Spleen (tissue), 11 donors: ENCODE data around the gene NFATC1. TPM values are rescaled to one million over a fixed set of nuclear protein-coding genes. Genes with fewer than 3 reads are reported as not detected.

ENCODE experiments used
- DNase-seq: peaks from one replicate; pipeline ENCODE4 v3.0.0-alpha.2; 2020
- H3K27ac ChIP-seq, 8 donors: fragments of 200-600 bp; sonication (generic) in 7 of 8; 1 replicate in 4 of 8; 2 replicates in 4 of 8; pipeline versions ENCODE4 v1.5.0 to v1.8.0; 2016 to 2021; ENCODE audit warnings: inconsistent platforms in 4 of 8, mild to moderate bottlenecking in 4 of 8, moderate library complexity in 1 of 8
- H3K27me3 ChIP-seq, 7 donors: fragments of 200-600 bp; sonication (generic) in 6 of 7; replicated peaks in 1 of 7; 1 replicate in 4 of 7; 2 replicates in 3 of 7; pipeline versions ENCODE4 v1.5.0 to v1.8.0; 2016 to 2021; ENCODE audit warnings: inconsistent platforms in 3 of 7, mild to moderate bottlenecking in 1 of 7
- H3K36me3 ChIP-seq, 6 donors: fragments of 200-600 bp; sonication (generic) in 5 of 6; 1 replicate in 4 of 6; 2 replicates in 2 of 6; pipeline versions ENCODE4 v1.5.0 to v1.8.0; 2016 to 2021; ENCODE audit warnings: inconsistent platforms in 2 of 6
- H3K4me1 ChIP-seq, 6 donors: fragments of 200-600 bp; sonication (generic) in 5 of 6; 1 replicate in 3 of 6; 2 replicates in 3 of 6; pipeline versions ENCODE4 v1.5.0 to v1.8.0; 2016 to 2021; ENCODE audit warnings: inconsistent platforms in 3 of 6
- H3K4me3 ChIP-seq, 8 donors: fragments of 200-600 bp; sonication (generic) in 7 of 8; 1 replicate in 4 of 8; 2 replicates in 4 of 8; pipeline versions ENCODE4 v1.5.0 to v1.8.0; 2016 to 2021; ENCODE audit warnings: inconsistent platforms in 4 of 8, mild to moderate bottlenecking in 4 of 8, moderate library complexity in 2 of 8
- H3K9me3 ChIP-seq, 8 donors: fragments of 200-600 bp; sonication (generic) in 7 of 8; 1 replicate in 4 of 8; 2 replicates in 4 of 8; pipeline versions ENCODE4 v1.5.0 to v1.8.0; 2016 to 2021; ENCODE audit warnings: inconsistent platforms in 4 of 8
- POLR2A ChIP-seq, 3 donors: fragments of 450-650 bp; IDR thresholded peaks; one replicate each; pipeline ENCODE4 v1.5.1; 2017; ENCODE audit warnings: antibody characterized with exemption in 3 of 3, mild to moderate bottlenecking in 1 of 3
- POLR2AphosphoS5 ChIP-seq, 3 donors: sonication (generic); formaldehyde crosslinking; IDR thresholded peaks; one replicate each; pipeline ENCODE4 v1.5.1; 2017; ENCODE audit warnings: antibody characterized with exemption in 3 of 3
- WGBS, 5 donors: extraction: QIAGEN DNeasy Blood & Tissue Kit in 3 of 5; methylation state at CpG; one replicate each; pipeline versions ENCODE4 v1.1.5 to v1.1.7; 2013 to 2018; 5-methylcytosine and 5-hydroxymethylcytosine counted together
- intact Hi-C: fragments of 100-400 bp; cut with DNase I; formaldehyde crosslinking; loops from one replicate; pipeline ENCODE4 v1.15.0; 2023; ENCODE audit warnings: low total_unique reads
- polyA plus RNA-seq, 3 donors: library from polyadenylated mRNA; stranded (reverse); fragments of 200-250 nt; gene quantifications; one replicate each; pipeline ENCODE4 v1.2.1, GENCODE V29; 2013
- total RNA-seq, 7 donors: library from RNA; depleted of rRNA in 3 of 7; stranded (reverse); fragments of >200 nt in 3 of 7; fragmentation: NEBNext Ultra II Directional in 4 of 7; extraction: Animal tissue kit (Norgen Biotek cat#: 25700) in 4 of 7; gene quantifications; one replicate each; pipeline versions ENCODE4 v1.1.0 to v1.2.1, GENCODE V29; 2016 to 2021
- TF ChIP-seq, protein P1 (sequence below), 11 experiments: fragments of 200-600 bp in 7 of 11; fragments of 450-650 bp in 4 of 11; sonication (generic) in 4 of 11; IDR thresholded peaks in 8 of 11; conservative IDR thresholded peaks in 3 of 11; 1 replicate in 7 of 11; 2 replicates in 4 of 11; pipeline versions ENCODE4 v1.4.0 to v1.8.0; 2016 to 2021; ENCODE audit warnings: antibody characterized with exemption in 11 of 11, inconsistent platforms in 4 of 11, mild to moderate bottlenecking in 1 of 11
- donor health status: healthy with polysubstance abuse.
- donor health status: DM: no; HTN: no; CAD: no; lungs with moderate emphysema.
- donor health status: DM: no; HTN: no; CAD: no.
- donor health status: Bipolar disorder and iron deficiency.
- donor health status: healthy.
- donor health status: DM: no; HTN: no; CAD: no.
- donor health status: DM: yes; HTN: yes; CAD: no.

NFATC1 gene
- total and polyA plus RNA-seq, 10 donors, result 20.7 to 64.9 (median 47.4) TPM

DNA sequence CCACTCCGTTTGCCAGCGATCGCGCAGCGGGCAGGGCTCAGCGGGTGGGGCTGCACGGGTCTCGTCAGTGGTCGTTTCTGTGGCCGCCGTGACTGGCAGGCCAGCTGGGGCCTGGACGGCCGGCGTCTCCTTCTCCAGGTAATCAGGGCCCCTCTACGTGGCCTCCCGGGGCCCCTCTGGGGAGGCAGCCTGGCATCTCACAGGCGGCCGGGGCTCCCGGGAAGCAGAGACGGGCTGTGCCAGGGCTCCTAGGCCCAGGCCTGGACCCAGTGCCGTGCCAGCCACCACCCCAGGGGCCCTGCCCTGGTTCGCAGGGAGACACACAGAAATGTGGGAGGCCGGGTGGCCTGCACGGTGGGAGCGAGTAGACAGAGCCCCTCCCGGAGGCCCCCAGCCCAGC lies 59.5 kb downstream of the NFATC1 start:
- H3K36me3 ChIP-seq, result peaks cover 2 to 96% (median 68%) of the 10 kb centered on the region in 6 donors
- no peak for DNase-seq
- 91 to 97% (median 97%) methylated on average over 6 to 26 of the region's 26 CpGs for WGBS, 5 donors
- TF ChIP-seq, protein P1, sequence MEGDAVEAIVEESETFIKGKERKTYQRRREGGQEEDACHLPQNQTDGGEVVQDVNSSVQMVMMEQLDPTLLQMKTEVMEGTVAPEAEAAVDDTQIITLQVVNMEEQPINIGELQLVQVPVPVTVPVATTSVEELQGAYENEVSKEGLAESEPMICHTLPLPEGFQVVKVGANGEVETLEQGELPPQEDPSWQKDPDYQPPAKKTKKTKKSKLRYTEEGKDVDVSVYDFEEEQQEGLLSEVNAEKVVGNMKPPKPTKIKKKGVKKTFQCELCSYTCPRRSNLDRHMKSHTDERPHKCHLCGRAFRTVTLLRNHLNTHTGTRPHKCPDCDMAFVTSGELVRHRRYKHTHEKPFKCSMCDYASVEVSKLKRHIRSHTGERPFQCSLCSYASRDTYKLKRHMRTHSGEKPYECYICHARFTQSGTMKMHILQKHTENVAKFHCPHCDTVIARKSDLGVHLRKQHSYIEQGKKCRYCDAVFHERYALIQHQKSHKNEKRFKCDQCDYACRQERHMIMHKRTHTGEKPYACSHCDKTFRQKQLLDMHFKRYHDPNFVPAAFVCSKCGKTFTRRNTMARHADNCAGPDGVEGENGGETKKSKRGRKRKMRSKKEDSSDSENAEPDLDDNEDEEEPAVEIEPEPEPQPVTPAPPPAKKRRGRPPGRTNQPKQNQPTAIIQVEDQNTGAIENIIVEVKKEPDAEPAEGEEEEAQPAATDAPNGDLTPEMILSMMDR (IDR thresholded peaks at IDR 0.05 in 8 of 11, conservative IDR thresholded peaks at IDR 0.05 in 3 of 11), result no peak
- TF ChIP-seq POLR2AphosphoS5 (IDR thresholded peaks at IDR 0.05), result peak in 1 of 3 donors; percentile 49
- TF ChIP-seq POLR2A (IDR thresholded peaks at IDR 0.05), result no peak
- intact Hi-C loops, result no loop called here
- no peak overlapping the region for H3K27ac ChIP-seq
- no peaks in the 10 kb centered on the region for H3K9me3 ChIP-seq
- H3K4me1 ChIP-seq, result peaks cover 5 to 55% (median 42%) of the 10 kb centered on the region in 6 donors
- no peaks in the 10 kb centered on the region for H3K27me3 ChIP-seq
- no peak overlapping the region for H3K4me3 ChIP-seq

DNA sequence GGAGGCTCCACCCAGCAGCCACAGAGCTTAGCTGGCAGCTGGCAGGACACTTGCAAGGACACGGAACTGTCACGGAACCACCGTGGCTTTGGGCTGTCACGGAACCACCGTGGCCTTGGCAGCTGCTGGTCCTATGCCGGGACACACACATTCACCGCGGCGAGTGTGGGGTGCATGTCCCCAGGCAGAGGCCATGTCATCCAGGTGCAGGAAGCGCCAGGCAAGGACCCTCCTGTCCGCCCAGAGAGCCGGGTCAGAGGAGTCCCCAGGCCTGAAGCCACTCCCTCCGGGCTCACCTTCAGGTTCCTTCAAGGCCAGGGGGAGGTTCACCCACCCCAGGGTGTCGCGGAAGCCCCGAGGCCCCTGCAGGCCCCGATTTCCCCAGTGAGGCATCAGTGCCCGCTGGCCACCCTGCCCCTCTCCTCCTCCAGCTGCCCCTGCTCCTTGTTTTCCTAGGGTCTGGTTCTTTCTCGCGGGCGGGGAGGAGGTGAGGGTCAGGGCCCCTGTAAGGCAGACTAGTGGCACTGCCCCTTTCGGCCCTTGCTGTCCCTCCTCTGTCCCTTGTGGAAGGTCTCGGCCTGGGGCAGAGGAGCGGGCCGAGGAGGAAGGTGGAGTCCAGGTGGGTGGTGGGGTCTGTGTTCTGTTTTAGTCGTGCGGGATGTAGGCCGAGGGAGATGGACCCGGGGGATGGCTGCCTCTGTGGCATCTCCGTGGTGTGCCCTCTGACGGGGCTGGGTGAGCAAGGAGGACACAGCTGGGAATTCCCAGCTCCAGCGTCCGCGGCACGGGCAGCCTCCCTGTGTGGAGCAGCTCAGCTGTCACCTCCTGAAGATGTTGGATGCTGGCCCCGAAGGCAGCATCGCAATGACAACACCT lies 60.6 kb downstream of the NFATC1 start:
- H3K36me3 ChIP-seq, result peaks cover 2 to 96% (median 59%) of the 10 kb centered on the region in 6 donors
- H3K27ac ChIP-seq, result no peak overlapping the region
- no peak for DNase-seq
- H3K4me1 ChIP-seq, result peaks cover 7 to 65% (median 53%) of the 10 kb centered on the region in 6 donors
- H3K27me3 ChIP-seq, result no peaks in the 10 kb centered on the region
- intact Hi-C loops, result no loop called here
- H3K9me3 ChIP-seq, result no peaks in the 10 kb centered on the region
- TF ChIP-seq, protein P1 (IDR thresholded peaks at IDR 0.05 in 8 of 11, conservative IDR thresholded peaks at IDR 0.05 in 3 of 11), result no peak
- peak in 1 of 3 donors; percentile 41 for TF ChIP-seq POLR2AphosphoS5 (IDR thresholded peaks at IDR 0.05)
- 93 to 95% (median 94%) methylated on average over 31 to 37 of the region's 37 CpGs for WGBS, 5 donors
- no peak overlapping the region for H3K4me3 ChIP-seq

DNA sequence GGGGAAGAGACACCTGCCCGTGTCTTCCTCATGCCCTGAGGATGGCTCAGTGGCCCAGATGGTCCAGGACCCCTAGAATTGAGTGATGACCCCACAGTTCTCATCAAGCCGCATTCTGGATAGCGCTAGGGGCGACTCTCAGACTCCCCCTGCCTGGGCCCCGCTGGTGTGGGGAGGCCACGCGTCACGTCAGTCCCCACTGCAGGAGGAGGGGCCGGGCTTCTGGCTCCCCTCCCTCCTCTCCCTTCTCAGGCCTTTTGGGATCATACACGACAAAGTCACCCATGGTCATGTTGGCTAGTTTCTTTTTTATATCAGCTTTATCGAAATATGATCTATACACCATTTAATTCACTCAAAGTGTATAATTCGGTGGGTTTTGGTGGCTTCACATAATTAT lies 61.5 kb downstream of the NFATC1 start:
- intact Hi-C loops, result no loop called here
- Histone ChIP-seq H3K4me3 (no peak overlapping the region), H3K27ac (peak overlapping the region in 1 of 8 donors; percentile 91), H3K4me1 (peaks cover 7 to 70% (median 61%) of the 10 kb centered on the region in 6 donors), H3K27me3 (no peaks in the 10 kb centered on the region), H3K36me3 (peaks cover 0 to 96% (median 59%) of the 10 kb centered on the region in 6 donors), H3K9me3 (no peaks in the 10 kb centered on the region)
- no peak for DNase-seq
- WGBS, 5 donors, result 87 to 95% (median 93%) methylated on average over 11 to 12 of the region's 12 CpGs
- no peak for TF ChIP-seq POLR2AphosphoS5 (IDR thresholded peaks at IDR 0.05)
- no peak for TF ChIP-seq POLR2A (IDR thresholded peaks at IDR 0.05)
- TF ChIP-seq, protein P1 (IDR thresholded peaks at IDR 0.05 in 8 of 11, conservative IDR thresholded peaks at IDR 0.05 in 3 of 11), result no peak

DNA sequence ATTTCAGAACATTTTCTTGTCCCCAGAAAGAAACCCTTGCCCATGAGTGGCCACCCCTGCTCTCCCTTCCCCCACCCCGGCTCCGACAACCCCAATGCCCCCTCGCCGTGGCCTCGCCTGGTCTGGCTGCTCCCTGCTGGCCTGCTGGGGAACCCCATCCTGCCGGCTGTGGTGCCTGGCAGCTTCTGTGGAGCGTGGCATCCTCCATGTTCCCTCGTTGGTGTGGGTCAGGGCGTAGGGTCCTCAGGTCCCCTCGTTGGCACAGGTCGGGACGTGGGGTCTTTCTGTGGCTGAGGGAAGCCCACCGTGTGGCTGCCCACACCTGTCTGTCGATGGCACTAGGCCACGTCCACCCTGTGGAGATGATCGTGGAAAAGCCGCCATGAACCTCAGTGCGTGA lies 61.9 kb downstream of the NFATC1 start:
- TF ChIP-seq, protein P1 (IDR thresholded peaks at IDR 0.05 in 8 of 11, conservative IDR thresholded peaks at IDR 0.05 in 3 of 11), result no peak
- TF ChIP-seq POLR2A (IDR thresholded peaks at IDR 0.05) (no peak), POLR2AphosphoS5 (IDR thresholded peaks at IDR 0.05) (peak in 1 of 3 donors; percentile 4)
- H3K4me1 ChIP-seq, result peaks cover 7 to 72% (median 61%) of the 10 kb centered on the region in 6 donors
- peak overlapping the region in 2 of 8 donors; percentile 81 to 91 for H3K27ac ChIP-seq
- WGBS, 5 donors, result 90 to 96% (median 93%) methylated on average over 8 to 18 of the region's 18 CpGs
- H3K27me3 ChIP-seq, result no peaks in the 10 kb centered on the region
- no peaks in the 10 kb centered on the region for H3K9me3 ChIP-seq
- H3K4me3 ChIP-seq, result no peak overlapping the region
- DNase-seq, result no peak
- intact Hi-C loops, result no loop called here
- peaks cover 0 to 96% (median 59%) of the 10 kb centered on the region in 6 donors for H3K36me3 ChIP-seq
